Measurements from ENCODE around the gene AVEN.

AVEN gene

GRCh38 chr15:33907326-33907725 lies 131.7 kb downstream of the AVEN start:
- DNase-seq, result no peak

- DNase-seq, result no peak
These were observed 135.3 kb downstream of the AVEN start for GRCh38 chr15:33903661-33904060.

GRCh38 chr15:33902043-33902442 lies 137.0 kb downstream of the AVEN start:
- DNase-seq, result no peak

- DNase-seq, result no peak
These were observed 144.8 kb downstream of the AVEN start for GRCh38 chr15:33894193-33894592.

- peak; percentile 7 for DNase-seq
These were observed 150.8 kb downstream of the AVEN start for GRCh38 chr15:33888176-33888575.

- DNase-seq, result no peak
These were observed 156.1 kb downstream of the AVEN start for GRCh38 chr15:33882921-33883320.

- DNase-seq, result no peak
These were observed 164.8 kb downstream of the AVEN start for GRCh38 chr15:33874156-33874555.

GRCh38 chr15:33872416-33873106 lies 166.4 kb downstream of the AVEN start:
- DNase-seq, result no peak

GRCh38 chr15:33871980-33872379 lies 167.0 kb downstream of the AVEN start:
- DNase-seq, result no peak

- DNase-seq, result no peak
These were observed 172.8 kb downstream of the AVEN start for GRCh38 chr15:33866101-33866737.

GRCh38 chr15:33865416-33865815 lies 173.6 kb downstream of the AVEN start:
- no peak for DNase-seq

GRCh38 chr15:33864360-33865075 lies 174.5 kb downstream of the AVEN start:
- no peak for DNase-seq

- no peak for DNase-seq
These were observed 178.2 kb downstream of the AVEN start for GRCh38 chr15:33860754-33861153.

GRCh38 chr15:33859992-33860545 lies 178.9 kb downstream of the AVEN start:
- DNase-seq, result no peak

- DNase-seq, result no peak
These were observed 180.2 kb downstream of the AVEN start for GRCh38 chr15:33858836-33859235.

- DNase-seq, result no peak
These were observed 181.3 kb downstream of the AVEN start for GRCh38 chr15:33857726-33858125.

- no peak for DNase-seq
These were observed 186.4 kb downstream of the AVEN start for GRCh38 chr15:33852570-33852969.

- DNase-seq, result no peak
These were observed 186.9 kb downstream of the AVEN start for GRCh38 chr15:33852094-33852493.

- no peak for DNase-seq
These were observed 187.9 kb downstream of the AVEN start for GRCh38 chr15:33851079-33851478.

- no peak for DNase-seq
These were observed 191.0 kb downstream of the AVEN start for GRCh38 chr15:33848011-33848410.

GRCh38 chr15:33846862-33847261 lies 192.1 kb downstream of the AVEN start:
- no peak for DNase-seq

GRCh38 chr15:33846142-33846541 lies 192.9 kb downstream of the AVEN start:
- no peak for DNase-seq

GRCh38 chr15:33844597-33844996 lies 194.4 kb downstream of the AVEN start:
- DNase-seq, result no peak

GRCh38 chr15:33844186-33844585 lies 194.8 kb downstream of the AVEN start:
- no peak for DNase-seq
